DLD1 (cell line): Measurements from ENCODE around the gene TNN.

ENCODE experiments used
- in situ Hi-C: cut with HindIII; loops from 2 replicates; pipeline ENCODE4 v1.10.0; 2017; ENCODE audit warnings: low sequenced_read_pairs

Gene TNN

GRCh38 chr1:175137369-175137768 lies 69.7 kb downstream of the TNN start:
- in situ Hi-C loops = no loop called here

- in situ Hi-C loops = no loop called here
Observed at GRCh38 chr1:175138579-175138978, 70.9 kb downstream of the TNN start.

GRCh38 chr1:175145899-175146528 lies 78.4 kb downstream of the TNN start:
- in situ Hi-C loops = no loop called here

- in situ Hi-C loops = no loop called here
Observed at GRCh38 chr1:175146529-175147213, 79.0 kb downstream of the TNN start.

- in situ Hi-C loops = no loop called here
Observed at GRCh38 chr1:175147569-175147968, 79.9 kb downstream of the TNN start.

- in situ Hi-C loops = no loop called here
Observed at GRCh38 chr1:175148068-175148467, 80.4 kb downstream of the TNN start.

- in situ Hi-C loops = no loop called here
Observed at GRCh38 chr1:175150596-175151319, 83.1 kb downstream of the TNN start.

- in situ Hi-C loops = no loop called here
Observed at GRCh38 chr1:175152006-175152652, 84.5 kb downstream of the TNN start.

- in situ Hi-C loops = no loop called here
Observed at GRCh38 chr1:175154629-175155472, 87.2 kb downstream of the TNN start.

GRCh38 chr1:175155473-175155856 lies 87.8 kb downstream of the TNN start:
- in situ Hi-C loops = no loop called here

- in situ Hi-C loops = no loop called here
Observed at GRCh38 chr1:175155936-175156335, 88.3 kb downstream of the TNN start.

- in situ Hi-C loops = no loop called here
Observed at GRCh38 chr1:175157200-175157599, 89.6 kb downstream of the TNN start.

GRCh38 chr1:175158170-175158591 lies 90.5 kb downstream of the TNN start:
- in situ Hi-C loops = no loop called here

- in situ Hi-C loops = loop anchor here (5.0 kb wide), 1 partner anchor 69 kb away; no protein-coding TSS in a partner anchor
Observed at GRCh38 chr1:175162955-175163354, 95.3 kb downstream of the TNN start.

- in situ Hi-C loops = loop anchor here (5.0 kb wide), 1 partner anchor 69 kb away; no protein-coding TSS in a partner anchor
Observed at GRCh38 chr1:175163702-175164101, 96.1 kb downstream of the TNN start.

GRCh38 chr1:175164751-175165150 lies 97.1 kb downstream of the TNN start:
- in situ Hi-C loops = loop anchor here (5.0 kb wide), 1 partner anchor 68 kb away; no protein-coding TSS in a partner anchor

GRCh38 chr1:175166746-175167145 lies 99.1 kb downstream of the TNN start:
- in situ Hi-C loops = no loop called here

GRCh38 chr1:175167861-175168260 lies 100.2 kb downstream of the TNN start:
- in situ Hi-C loops = no loop called here

- in situ Hi-C loops = no loop called here
Observed at GRCh38 chr1:175168782-175169181, 101.1 kb downstream of the TNN start.

- in situ Hi-C loops = no loop called here
Observed at GRCh38 chr1:175169286-175170018, 101.8 kb downstream of the TNN start.
